Activated CD8-positive, alpha-beta memory T cell treated with anti-CD3 and anti-CD28 coated beads, Interleukin-2, amount 50 U/mL, for 24 hours (primary cell): ENCODE results near the gene CD40LG.

Experiments
- DNase-seq: peaks from one replicate; pipeline ENCODE4 v3.0.0-alpha.2; 2020; ENCODE audit errors: extremely low read depth

CD40LG gene

GRCh38 chrX:136697156-136697555, 49.2 kb downstream of the CD40LG start:
- DNase-seq: no peak

DNA sequence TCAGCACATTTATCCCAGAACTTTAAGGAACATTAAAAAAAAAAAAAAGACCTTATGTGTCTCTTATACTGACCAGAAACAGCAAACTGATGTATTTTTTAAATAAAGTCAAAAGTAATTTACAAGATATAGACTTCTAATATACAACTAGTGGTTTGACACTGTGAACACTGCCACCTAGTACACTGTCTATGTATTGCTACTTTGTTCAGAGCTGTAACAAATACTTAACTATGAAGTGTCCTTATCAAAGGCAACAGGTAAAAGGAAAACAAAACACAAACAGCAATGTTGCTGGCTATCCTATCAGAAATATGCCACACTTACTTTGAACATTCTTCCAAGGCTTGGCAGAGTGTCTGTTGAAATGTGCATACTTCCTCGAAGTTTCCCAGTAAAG, 60.4 kb downstream of the CD40LG start:
- no peak for DNase-seq
